GM19328 (cell line): ENCODE results near the gene TNNT3.

Experiments used
- ATAC-seq: cut with Tn5 transposase; IDR thresholded peaks from one replicate; pipeline ENCODE4 v1.9.1; 2021; ENCODE audit warnings: mild to moderate bottlenecking, moderate library complexity; ENCODE audit not compliant: unreplicated experiment

The TNNT3 gene

GRCh38 chr11:1894759-1895158 is 24.7 kb upstream of the TNNT3 start:
- no peak for ATAC-seq

GRCh38 chr11:1896468-1896867 is 23.0 kb upstream of the TNNT3 start:
- no peak for ATAC-seq

- ATAC-seq, result no peak
These were observed 22.6 kb upstream of the TNNT3 start for GRCh38 chr11:1896923-1897322.

- ATAC-seq, result no peak
These were observed 20.4 kb upstream of the TNNT3 start for GRCh38 chr11:1899090-1899489.

GRCh38 chr11:1899686-1900085 is 19.8 kb upstream of the TNNT3 start:
- ATAC-seq, result no peak

- no peak for ATAC-seq
These were observed 13.3 kb upstream of the TNNT3 start for GRCh38 chr11:1906181-1906580.

GRCh38 chr11:1906611-1907423 is 12.7 kb upstream of the TNNT3 start:
- ATAC-seq, result no peak

GRCh38 chr11:1908618-1909017 is 10.9 kb upstream of the TNNT3 start:
- no peak for ATAC-seq

GRCh38 chr11:1909524-1909923 is 10.0 kb upstream of the TNNT3 start:
- no peak for ATAC-seq

- no peak for ATAC-seq
These were observed 7.1 kb upstream of the TNNT3 start for GRCh38 chr11:1912289-1912878.

- ATAC-seq, result no peak
These were observed 6.0 kb upstream of the TNNT3 start for GRCh38 chr11:1913271-1914060.

- no peak for ATAC-seq
These were observed 3.7 kb upstream of the TNNT3 start for GRCh38 chr11:1915795-1916131.

GRCh38 chr11:1916132-1916985 is 3.1 kb upstream of the TNNT3 start:
- no peak for ATAC-seq

- no peak for ATAC-seq
These were observed 2.4 kb upstream of the TNNT3 start for GRCh38 chr11:1916986-1917522.

GRCh38 chr11:1917523-1918435 is 1.7 kb upstream of the TNNT3 start:
- ATAC-seq, result no peak

- no peak for ATAC-seq
These were observed 827 bp upstream of the TNNT3 start for GRCh38 chr11:1918436-1919315.

- no peak for ATAC-seq
These were observed 815 bp downstream of the TNNT3 start for GRCh38 chr11:1920128-1920908.
